Heart right ventricle (tissue), 16 donors: ENCODE results near the gene SLC46A3. TPM values are rescaled to one million over a fixed set of nuclear protein-coding genes. Genes with fewer than 3 reads are reported as not detected.

Source experiments
- ATAC-seq, 8 donors: fragments of 200-7000 bp; cut with Tn5 transposase; one replicate each; pipeline ENCODE4 v1.9.1; 2020; ENCODE audit warnings: mild to moderate bottlenecking in 8 of 8, moderate library complexity in 8 of 8, moderate number of reproducible peaks in 1 of 8
- DNase-seq, 2 donors: peaks; one replicate each; pipeline ENCODE4 v3.0.0-alpha.2; 2020
- H3K27ac ChIP-seq, 10 donors: fragments of 200-600 bp; sonication (generic) in 2 of 10; one replicate each; pipeline versions ENCODE4 v1.5.0 to v1.8.0; 2020 to 2022; ENCODE audit warnings: mild to moderate bottlenecking in 3 of 10
- H3K27me3 ChIP-seq, 7 donors: fragments of 200-600 bp; one replicate each; pipeline ENCODE4 v1.8.0; 2021 to 2022; ENCODE audit warnings: mild to moderate bottlenecking in 2 of 7
- H3K36me3 ChIP-seq, 9 donors: fragments of 200-600 bp; sonication (generic) in 1 of 9; one replicate each; pipeline versions ENCODE4 v1.5.0 to v1.8.0; 2020 to 2022; ENCODE audit warnings: mild to moderate bottlenecking in 2 of 9
- H3K4me1 ChIP-seq, 9 donors: fragments of 200-600 bp; sonication (generic) in 1 of 9; one replicate each; pipeline versions ENCODE4 v1.5.0 to v1.8.0; 2020 to 2022; ENCODE audit warnings: mild to moderate bottlenecking in 4 of 9
- H3K4me3 ChIP-seq, 10 donors: fragments of 200-600 bp; sonication (generic) in 2 of 10; one replicate each; pipeline versions ENCODE4 v1.5.0 to v1.8.0; 2020 to 2022; ENCODE audit warnings: mild to moderate bottlenecking in 7 of 10, moderate library complexity in 2 of 10
- H3K9me3 ChIP-seq, 11 donors: fragments of 200-600 bp in 10 of 11; sonication (generic) in 2 of 11; one replicate each; pipeline versions ENCODE4 v1.5.0 to v1.8.0; 2013 to 2022; ENCODE audit warnings: mild to moderate bottlenecking in 2 of 11, control low read depth in 1 of 11, moderate library complexity in 1 of 11
- CTCF ChIP-seq, 9 donors: fragments of 200-600 bp; sonication (generic) in 2 of 9; IDR thresholded peaks; one replicate each; pipeline versions ENCODE4 v1.5.0 to v1.8.0; 2021 to 2022; ENCODE audit warnings: antibody characterized with exemption in 9 of 9, mild to moderate bottlenecking in 5 of 9, moderate library complexity in 1 of 9
- WGBS, 2 donors: extraction: QIAGEN DNeasy Blood & Tissue Kit; methylation state at CpG; one replicate each; pipeline ENCODE4 v1.1.7; 2013; ENCODE audit warnings: inconsistent platforms in 1 of 2; 5-methylcytosine and 5-hydroxymethylcytosine counted together
- intact Hi-C, 10 donors: fragments of 100-400 bp; cut with DNase I; formaldehyde crosslinking; loops; one replicate each; pipeline versions ENCODE4 v1.11.1 to v1.14.2; 2022
- polyA plus RNA-seq, 2 donors: library from polyadenylated mRNA; stranded (reverse); fragments of 200-250 nt; gene quantifications; one replicate each; pipeline ENCODE4 v1.2.3, GENCODE V29; 2013
- total RNA-seq, 10 donors: library from RNA; stranded (reverse); fragmentation: NEBNext Ultra II Directional in 3 of 10; extraction: Animal tissue kit (Norgen Biotek cat#: 25700) in 3 of 10; gene quantifications; one replicate each; pipeline versions ENCODE4 v1.2.1 to v1.2.4, GENCODE V29; 2021 to 2023
- donor health status: Arrhythmogenic right ventricular cardiomyopathy.
- donor health status: ischemic (EF 13 %, LVEDD 7.1; RV severe dilation, severe dysfunction).
- donor health status: healthy with polysubstance abuse.
- donor health status: DM: no; HTN: yes; CAD: no.
- donor health status: DM: no; HTN: no; CAD: no.
- donor health status: ischemic (EF 25% LVEDD 6.9; RV normal size, moderate dysfunction).
- donor health status: ischemic (EF 25% LVEDD 5.7; RV mildly dilated, moderate dysfunction).
- donor health status: healthy.
- donor health status: DM: yes; HTN: yes; CAD: no.
- donor health status: Ischemic cardiomyopathy.
- donor health status: ischemic (EF 35%, LVEDD 5.7; RV mildly dilated, moderate dysfunction).
- donor health status: nonischemic (EF 11% LVEDD 7.7; RV severe dilation, severe dysfunction).
- donor health status: DM: yes; HTN: yes; CAD: no.
- donor health status: PGD.
- donor health status: ischemic (EF 29% LVEDD 5.4; RV normal size, mild dysfunction).
- donor health status: nonischemic (EF 23%, LVEDD 6.1; RV moderate dilation, normal function).

Gene SLC46A3
- total and polyA plus RNA-seq, 12 donors: 9.1 to 19.3 (median 13.0) TPM

- peak overlapping the region in 1 of 10 donors; percentile 37 for H3K27ac ChIP-seq
- no peaks in the 10 kb centered on the region for H3K36me3 ChIP-seq
- no peaks in the 10 kb centered on the region for H3K9me3 ChIP-seq
- WGBS, 2 donors: 55 to 58% methylated on average over 1 of the region's 1 CpG
- H3K27me3 ChIP-seq: no peaks in the 10 kb centered on the region
- no peak overlapping the region for H3K4me3 ChIP-seq
- no peak for DNase-seq
- no peak for ATAC-seq
- H3K4me1 ChIP-seq: peaks cover 8 to 45% (median 23%) of the 10 kb centered on the region in 9 donors
- intact Hi-C loops: no loop called here
- no peak for TF ChIP-seq CTCF (IDR thresholded peaks at IDR 0.05)
Measured at GRCh38 chr13:28653111-28653510, 65.7 kb downstream of the SLC46A3 start.

- H3K4me3 ChIP-seq: no peak overlapping the region
- no peaks in the 10 kb centered on the region for H3K27me3 ChIP-seq
- no peak for ATAC-seq
Measured at GRCh38 chr13:28651810-28652401, 66.9 kb downstream of the SLC46A3 start.

GRCh38 chr13:28650284-28650683 lies 68.5 kb downstream of the SLC46A3 start:
- no peaks in the 10 kb centered on the region for H3K36me3 ChIP-seq
- ATAC-seq (no peak), DNase-seq (no peak)
- H3K27me3 ChIP-seq: no peaks in the 10 kb centered on the region
- H3K9me3 ChIP-seq: no peaks in the 10 kb centered on the region
- peaks cover 0 to 17% (median 0%) of the 10 kb centered on the region in 9 donors for H3K4me1 ChIP-seq
- no peak overlapping the region for H3K4me3 ChIP-seq
- 94 to 95% methylated on average over 2 of the region's 2 CpGs for WGBS, 2 donors
- intact Hi-C loops: no loop called here
- no peak for TF ChIP-seq CTCF (IDR thresholded peaks at IDR 0.05)
- H3K27ac ChIP-seq: no peak overlapping the region

More at GRCh38 chr13:28651810-28652401, 66.9 kb downstream of the SLC46A3 start:
- H3K27ac ChIP-seq: no peak overlapping the region
- intact Hi-C loops: no loop called here
- H3K4me1 ChIP-seq: peaks cover 5 to 33% (median 12%) of the 10 kb centered on the region in 9 donors
- no peaks in the 10 kb centered on the region for H3K9me3 ChIP-seq
- DNase-seq: no peak
- WGBS, 2 donors: 74 to 75% methylated on average over 7 of the region's 7 CpGs
- H3K36me3 ChIP-seq: no peaks in the 10 kb centered on the region
- no peak for TF ChIP-seq CTCF (IDR thresholded peaks at IDR 0.05)

Other genes with a start within 250 kb of the SLC46A3 start
- gene FLT1, start 223.8 kb downstream of the SLC46A3 start, total RNA-seq: 10 to 100 TPM; 34.9 to 76.3 (median 47.2) TPM
- 10 to 100 TPM; 15.2 to 22.9 TPM for gene FLT1, start 223.8 kb downstream of the SLC46A3 start, polyA plus RNA-seq
- gene POMP, start 59.8 kb downstream of the SLC46A3 start, total RNA-seq: 100 to 1,000 TPM in 7 of 10 donors, 10 to 100 TPM in 3; 91.7 to 120 (median 101) TPM
- 100 to 1,000 TPM in 1 of 2 donors, 10 to 100 TPM in 1; 69.1 to 134 TPM for gene POMP, start 59.8 kb downstream of the SLC46A3 start, polyA plus RNA-seq
- gene MTUS2, start 101.4 kb upstream of the SLC46A3 start, total RNA-seq: 100 to 1,000 TPM in 2 of 10 donors, 10 to 100 TPM in 8; 50.6 to 159 (median 68.7) TPM
- gene MTUS2, start 101.4 kb upstream of the SLC46A3 start, polyA plus RNA-seq: 10 to 100 TPM; 18.7 to 21.9 TPM